Epithelial cell of esophagus (primary cell): ENCODE results near the gene FRMD7.

ENCODE experiments used
- DNase-seq: peaks from one replicate; pipeline ENCODE4 v3.0.0; 2010; ENCODE audit warnings: low read depth
- H3K4me3 ChIP-seq: 2 replicates; pipeline ENCODE4 v1.5.1; 2011; ENCODE audit warnings: mild to moderate bottlenecking, low read length, control low read depth
- CTCF ChIP-seq: IDR thresholded peaks from 2 replicates; pipeline ENCODE4 v1.5.1; 2011; ENCODE audit warnings: low read depth, mild to moderate bottlenecking, low read length, control low read depth, inconsistent platforms; ENCODE audit not compliant: insufficient read depth; ENCODE audit errors: missing control alignments

Gene FRMD7

GRCh38 chrX:132040066-132040465, 87.8 kb downstream of the FRMD7 start:
- DNase-seq = no peak
- H3K4me3 ChIP-seq = no peak overlapping the region
- no peak for TF ChIP-seq CTCF

GRCh38 chrX:132037479-132037993, 90.3 kb downstream of the FRMD7 start:
- no peak for DNase-seq
- TF ChIP-seq CTCF = no peak
- H3K4me3 ChIP-seq = no peak overlapping the region

- TF ChIP-seq CTCF = no peak
- no peak for DNase-seq
- no peak overlapping the region for H3K4me3 ChIP-seq
Measured at GRCh38 chrX:132034648-132035047, 93.2 kb downstream of the FRMD7 start.

DNA sequence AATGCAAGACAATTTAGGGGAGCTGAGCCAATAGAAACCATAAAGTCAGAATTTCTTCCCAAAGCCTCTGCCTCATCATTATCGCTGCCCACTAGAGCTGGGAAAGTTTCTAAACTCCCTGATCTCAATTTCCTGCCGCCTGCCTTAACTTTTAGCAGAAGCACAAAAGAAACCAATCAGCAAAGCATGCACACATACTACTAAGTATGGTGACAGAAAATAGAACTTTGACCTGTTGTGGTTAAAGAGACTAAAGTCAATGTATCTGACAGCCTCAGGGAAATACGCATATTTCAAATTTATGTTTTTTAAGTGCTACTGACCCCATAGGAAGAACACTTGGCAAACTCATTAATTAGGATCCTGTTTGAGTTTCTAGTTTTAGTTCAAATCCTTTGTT, 94.7 kb downstream of the FRMD7 start:
- no peak for DNase-seq
- no peak for TF ChIP-seq CTCF
- H3K4me3 ChIP-seq = no peak overlapping the region

DNA sequence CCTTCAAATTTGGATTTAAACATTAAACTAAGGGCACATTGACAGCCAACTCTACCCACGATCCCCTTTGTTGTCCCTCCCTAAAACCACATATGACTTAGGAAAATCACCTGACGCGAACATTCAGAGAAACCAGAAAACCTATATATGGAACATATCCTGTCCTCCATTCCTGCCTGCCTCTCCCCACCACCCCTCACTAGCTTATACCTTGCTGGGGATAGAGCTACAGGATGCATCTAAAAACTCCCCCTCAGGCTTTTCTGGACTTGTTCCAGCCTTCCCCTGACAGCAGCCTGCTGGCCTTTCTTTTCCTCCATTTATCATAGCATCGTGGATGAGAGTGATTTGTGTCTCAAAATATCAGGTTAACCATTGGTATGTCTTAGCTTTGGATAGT, 96.0 kb downstream of the FRMD7 start:
- no peak for DNase-seq
- no peak overlapping the region for H3K4me3 ChIP-seq
- no peak for TF ChIP-seq CTCF

GRCh38 chrX:132030264-132030663, 97.6 kb downstream of the FRMD7 start:
- no peak for TF ChIP-seq CTCF
- no peak overlapping the region for H3K4me3 ChIP-seq
- DNase-seq = no peak
